GM23338 (cell line): ENCODE measurements around the gene GARS1. TPM values are rescaled to one million over a fixed set of nuclear protein-coding genes. Genes with fewer than 3 reads are reported as not detected.

Source experiments
- ATAC-seq: fragments of 200-7000 bp; cut with Tn5 transposase; 3 replicates; pipeline ENCODE4 v1.9.1; 2020
- DNase-seq: peaks from one replicate; pipeline ENCODE4 v3.0.0-alpha.2; 2015; ENCODE audit warnings: low spot score
- H2AFZ ChIP-seq: fragments of 200-600 bp; sonication (generic); 2 replicates; pipeline ENCODE4 v1.8.0; 2016; ENCODE audit warnings: antibody characterized with exemption, mild to moderate bottlenecking, moderate library complexity
- H3F3A ChIP-seq: fragments of 200-600 bp; sonication (generic); replicated peaks from 2 replicates; pipeline ENCODE4 v1.8.0; 2017; ENCODE audit warnings: antibody characterized with exemption, mixed run types, low read depth
- H3K27ac ChIP-seq: fragments of 200-600 bp; sonication (generic); 2 replicates; pipeline ENCODE4 v1.6.1; 2016; ENCODE audit warnings: low read depth
- H3K27me3 ChIP-seq: fragments of 200-600 bp; sonication (generic); 2 replicates; pipeline ENCODE4 v1.8.0; 2016; ENCODE audit warnings: mild to moderate bottlenecking, mixed run types, moderate library complexity; ENCODE audit not compliant: insufficient read depth
- H3K36me3 ChIP-seq: fragments of 200-600 bp; sonication (generic); 2 replicates; pipeline ENCODE4 v1.8.0; 2016; ENCODE audit warnings: mild to moderate bottlenecking; ENCODE audit not compliant: insufficient read depth
- H3K4me1 ChIP-seq: fragments of 200-600 bp; sonication (generic); 2 replicates; pipeline ENCODE4 v1.8.0; 2016; ENCODE audit warnings: mild to moderate bottlenecking, moderate library complexity; ENCODE audit not compliant: insufficient read depth
- H3K4me2 ChIP-seq: fragments of 200-600 bp; sonication (generic); 2 replicates; pipeline ENCODE4 v1.7.1; 2017; ENCODE audit warnings: mixed run types
- H3K4me3 ChIP-seq: fragments of 200-600 bp; sonication (generic); 2 replicates; pipeline ENCODE4 v1.6.1; 2016; ENCODE audit warnings: mixed run types
- H3K79me2 ChIP-seq: fragments of 200-600 bp; sonication (generic); replicated peaks from 2 replicates; pipeline ENCODE4 v1.8.0; 2017; ENCODE audit warnings: mild to moderate bottlenecking; ENCODE audit not compliant: insufficient read depth
- H3K9me2 ChIP-seq: fragments of 200-600 bp; sonication (generic); 2 replicates; pipeline ENCODE4 v1.8.0; 2017; ENCODE audit not compliant: insufficient read depth
- H4K20me1 ChIP-seq: fragments of 200-600 bp; sonication (generic); replicated peaks from 2 replicates; pipeline ENCODE4 v1.8.0; 2017; ENCODE audit warnings: mild to moderate bottlenecking; ENCODE audit not compliant: insufficient read depth
- H3K27ac Mint-ChIP-seq: 2 replicates; pipeline ENCODE4 v1.8.0; 2020; ENCODE audit warnings: inconsistent platforms, mild to moderate bottlenecking, moderate library complexity, mixed read lengths
- H3K27me3 Mint-ChIP-seq: 3 replicates; pipeline ENCODE4 v1.8.0; 2022; ENCODE audit warnings: low read depth, mild to moderate bottlenecking, moderate library complexity, mixed read lengths, inconsistent platforms; ENCODE audit not compliant: insufficient read depth, poor library complexity
- H3K36me3 Mint-ChIP-seq: 3 replicates; pipeline ENCODE4 v1.8.0; 2021; ENCODE audit warnings: low read depth, mild to moderate bottlenecking, inconsistent platforms, moderate library complexity, mixed read lengths
- H3K4me1 Mint-ChIP-seq: 3 replicates; pipeline ENCODE4 v1.8.0; 2020; ENCODE audit warnings: mild to moderate bottlenecking, inconsistent platforms, mixed read lengths
- H3K4me3 Mint-ChIP-seq: 3 replicates; pipeline ENCODE4 v1.8.0; 2021; ENCODE audit warnings: moderate library complexity, mild to moderate bottlenecking, inconsistent platforms, mixed read lengths
- H3K9me3 Mint-ChIP-seq: 3 replicates; pipeline ENCODE4 v1.8.0; 2020; ENCODE audit warnings: moderate library complexity, mild to moderate bottlenecking, inconsistent platforms, mixed read lengths
- CREB1 ChIP-seq: fragments of 250-450 bp; sonication (Bioruptor Pico); IDR thresholded peaks from 2 replicates; pipeline ENCODE4 v1.5.0; 2020; ENCODE audit warnings: low read depth, mild to moderate bottlenecking, moderate library complexity
- EZH2 ChIP-seq: fragments of 200-600 bp; sonication (generic); IDR thresholded peaks from one replicate; pipeline ENCODE4 v1.8.0; 2017; ENCODE audit warnings: antibody characterized with exemption, mild to moderate bottlenecking, low read depth; ENCODE audit not compliant: unreplicated experiment
- EZH2phosphoT487 ChIP-seq: fragments of 200-600 bp; sonication (generic); IDR thresholded peaks from one replicate; pipeline ENCODE4 v1.8.1; 2018; ENCODE audit warnings: antibody characterized with exemption; ENCODE audit not compliant: unreplicated experiment
- JUNB ChIP-seq: IDR thresholded peaks from one replicate; pipeline ENCODE4 v1.6.1; 2016; ENCODE audit warnings: antibody characterized with exemption; ENCODE audit not compliant: unreplicated experiment
- NANOG ChIP-seq: IDR thresholded peaks from 2 replicates; pipeline ENCODE4 v1.6.1; 2016; ENCODE audit warnings: antibody characterized with exemption, borderline replicate concordance
- POLR2AphosphoS5 ChIP-seq: IDR thresholded peaks from 2 replicates; pipeline ENCODE4 v1.6.1; 2016; ENCODE audit warnings: antibody characterized with exemption, low read depth
- STAT1 ChIP-seq: IDR thresholded peaks from one replicate; pipeline ENCODE4 v1.6.1; 2016; ENCODE audit warnings: antibody characterized with exemption; ENCODE audit not compliant: unreplicated experiment
- ZNF114 ChIP-seq: fragments of 250-450 bp; sonication (Bioruptor Pico); IDR thresholded peaks from 2 replicates; pipeline ENCODE4 v1.5.0; 2020; ENCODE audit warnings: mild to moderate bottlenecking, moderate library complexity
- ZNF331 ChIP-seq: fragments of 250-450 bp; sonication (Bioruptor Pico); IDR thresholded peaks from 2 replicates; pipeline ENCODE4 v1.5.0; 2020; ENCODE audit warnings: low read depth, mild to moderate bottlenecking, moderate library complexity
- polyA plus RNA-seq: library from polyadenylated mRNA; unstranded; fragments of >200 nt; fragmentation: Nextera tagmentation; extraction: Ambion mirVana; gene quantifications from 2 replicates; pipeline ENCODE4 v1.2.1, GENCODE V29; 2016
- total RNA-seq: library from RNA; depleted of rRNA; stranded (reverse); fragments of >200 nt; shearing (Covaris generic); gene quantifications from 2 replicates; pipeline ENCODE4 v1.2.3, GENCODE V29; 2014
- TF ChIP-seq, protein P1 (sequence below): IDR thresholded peaks from 2 replicates; pipeline ENCODE4 v1.6.1; 2016; ENCODE audit warnings: antibody characterized with exemption
- TF ChIP-seq, protein P2 (sequence below), 2 experiments: fragments of 200-600 bp in 1 of 2; sonication (generic) in 1 of 2; conservative IDR thresholded peaks; 2 replicates each; pipeline versions ENCODE4 v1.5.1 to v1.6.1; 2016 to 2017; ENCODE audit warnings: antibody characterized with exemption in 2 of 2, low read depth in 2 of 2, mild to moderate bottlenecking in 2 of 2, moderate library complexity in 1 of 2
- TF ChIP-seq, protein P3 (sequence below): fragments of 250-450 bp; sonication (Bioruptor Pico); IDR thresholded peaks from 2 replicates; pipeline ENCODE4 v1.5.0; 2020; ENCODE audit warnings: mild to moderate bottlenecking, moderate library complexity
- TF ChIP-seq, protein P4 (sequence below): IDR thresholded peaks from one replicate; pipeline ENCODE4 v1.6.1; 2018; ENCODE audit warnings: antibody characterized with exemption; ENCODE audit not compliant: unreplicated experiment

Gene GARS1
- total and polyA plus RNA-seq, 2 experiments from 2014 or later: 207 to 241 TPM

DNA sequence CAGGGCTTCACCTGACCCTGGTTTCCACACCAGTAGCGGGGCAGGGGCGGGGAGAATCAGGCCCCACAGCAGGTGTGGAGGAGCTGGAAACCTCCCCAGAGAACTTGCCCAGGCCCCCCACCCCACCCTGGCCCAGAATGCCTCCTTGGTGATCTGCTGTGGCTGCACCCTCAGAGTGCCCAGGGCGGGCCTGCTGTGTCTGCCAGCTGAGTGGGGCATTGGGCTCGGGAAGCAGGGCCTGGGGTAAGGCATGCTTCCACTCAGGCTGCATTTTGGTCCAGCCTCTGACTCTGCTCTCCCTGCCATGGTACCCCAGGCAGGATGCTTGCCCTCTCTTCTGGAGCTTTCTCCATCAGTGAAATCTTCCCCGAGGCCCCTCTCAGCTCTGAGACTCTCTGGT, 88.6 kb downstream of the GARS1 start:
- Histone ChIP-seq H3K4me3 (no peak overlapping the region), H3K36me3 (no peaks in the 10 kb centered on the region), H3K4me2 (no peak overlapping the region), H3K4me1 (peaks cover 15% of the 10 kb centered on the region; the same call in 1 of the 2 replicates), H3K9me2 (no peaks in the 10 kb centered on the region), H3F3A (no peaks in the 10 kb centered on the region), H4K20me1 (no peaks in the 10 kb centered on the region), H3K27me3 (peaks cover 56% of the 10 kb centered on the region), H2AFZ (no peak overlapping the region), H3K79me2 (no peaks in the 10 kb centered on the region), H3K27ac (no peak overlapping the region)
- Mint-ChIP-seq H3K27me3 (peaks cover 38% of the 10 kb centered on the region), H3K27ac (no peak overlapping the region), H3K36me3 (no peaks in the 10 kb centered on the region; the same call in 2 of the 3 replicates), H3K9me3 (no peaks in the 10 kb centered on the region), H3K4me1 (peaks cover 45% of the 10 kb centered on the region), H3K4me3 (no peak overlapping the region; the same call in 2 of the 3 replicates)
- no peak for ATAC-seq
- TF ChIP-seq, protein P1, sequence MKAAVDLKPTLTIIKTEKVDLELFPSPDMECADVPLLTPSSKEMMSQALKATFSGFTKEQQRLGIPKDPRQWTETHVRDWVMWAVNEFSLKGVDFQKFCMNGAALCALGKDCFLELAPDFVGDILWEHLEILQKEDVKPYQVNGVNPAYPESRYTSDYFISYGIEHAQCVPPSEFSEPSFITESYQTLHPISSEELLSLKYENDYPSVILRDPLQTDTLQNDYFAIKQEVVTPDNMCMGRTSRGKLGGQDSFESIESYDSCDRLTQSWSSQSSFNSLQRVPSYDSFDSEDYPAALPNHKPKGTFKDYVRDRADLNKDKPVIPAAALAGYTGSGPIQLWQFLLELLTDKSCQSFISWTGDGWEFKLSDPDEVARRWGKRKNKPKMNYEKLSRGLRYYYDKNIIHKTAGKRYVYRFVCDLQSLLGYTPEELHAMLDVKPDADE: no peak
- TF ChIP-seq EZH2 (no peak), POLR2AphosphoS5 (no peak), STAT1 (no peak), JUNB (no peak), CREB1 (CRISPR knock-in tag) (no peak), EZH2phosphoT487 (no peak), NANOG (no peak), ZNF114 (CRISPR knock-in tag) (no peak), ZNF331 (CRISPR knock-in tag) (no peak)
- TF ChIP-seq, protein P2, sequence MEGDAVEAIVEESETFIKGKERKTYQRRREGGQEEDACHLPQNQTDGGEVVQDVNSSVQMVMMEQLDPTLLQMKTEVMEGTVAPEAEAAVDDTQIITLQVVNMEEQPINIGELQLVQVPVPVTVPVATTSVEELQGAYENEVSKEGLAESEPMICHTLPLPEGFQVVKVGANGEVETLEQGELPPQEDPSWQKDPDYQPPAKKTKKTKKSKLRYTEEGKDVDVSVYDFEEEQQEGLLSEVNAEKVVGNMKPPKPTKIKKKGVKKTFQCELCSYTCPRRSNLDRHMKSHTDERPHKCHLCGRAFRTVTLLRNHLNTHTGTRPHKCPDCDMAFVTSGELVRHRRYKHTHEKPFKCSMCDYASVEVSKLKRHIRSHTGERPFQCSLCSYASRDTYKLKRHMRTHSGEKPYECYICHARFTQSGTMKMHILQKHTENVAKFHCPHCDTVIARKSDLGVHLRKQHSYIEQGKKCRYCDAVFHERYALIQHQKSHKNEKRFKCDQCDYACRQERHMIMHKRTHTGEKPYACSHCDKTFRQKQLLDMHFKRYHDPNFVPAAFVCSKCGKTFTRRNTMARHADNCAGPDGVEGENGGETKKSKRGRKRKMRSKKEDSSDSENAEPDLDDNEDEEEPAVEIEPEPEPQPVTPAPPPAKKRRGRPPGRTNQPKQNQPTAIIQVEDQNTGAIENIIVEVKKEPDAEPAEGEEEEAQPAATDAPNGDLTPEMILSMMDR (conservative IDR thresholded peaks at IDR 0.05; ENCODE audit: low read depth in 2 of 2): no peak
- TF ChIP-seq, protein P3, sequence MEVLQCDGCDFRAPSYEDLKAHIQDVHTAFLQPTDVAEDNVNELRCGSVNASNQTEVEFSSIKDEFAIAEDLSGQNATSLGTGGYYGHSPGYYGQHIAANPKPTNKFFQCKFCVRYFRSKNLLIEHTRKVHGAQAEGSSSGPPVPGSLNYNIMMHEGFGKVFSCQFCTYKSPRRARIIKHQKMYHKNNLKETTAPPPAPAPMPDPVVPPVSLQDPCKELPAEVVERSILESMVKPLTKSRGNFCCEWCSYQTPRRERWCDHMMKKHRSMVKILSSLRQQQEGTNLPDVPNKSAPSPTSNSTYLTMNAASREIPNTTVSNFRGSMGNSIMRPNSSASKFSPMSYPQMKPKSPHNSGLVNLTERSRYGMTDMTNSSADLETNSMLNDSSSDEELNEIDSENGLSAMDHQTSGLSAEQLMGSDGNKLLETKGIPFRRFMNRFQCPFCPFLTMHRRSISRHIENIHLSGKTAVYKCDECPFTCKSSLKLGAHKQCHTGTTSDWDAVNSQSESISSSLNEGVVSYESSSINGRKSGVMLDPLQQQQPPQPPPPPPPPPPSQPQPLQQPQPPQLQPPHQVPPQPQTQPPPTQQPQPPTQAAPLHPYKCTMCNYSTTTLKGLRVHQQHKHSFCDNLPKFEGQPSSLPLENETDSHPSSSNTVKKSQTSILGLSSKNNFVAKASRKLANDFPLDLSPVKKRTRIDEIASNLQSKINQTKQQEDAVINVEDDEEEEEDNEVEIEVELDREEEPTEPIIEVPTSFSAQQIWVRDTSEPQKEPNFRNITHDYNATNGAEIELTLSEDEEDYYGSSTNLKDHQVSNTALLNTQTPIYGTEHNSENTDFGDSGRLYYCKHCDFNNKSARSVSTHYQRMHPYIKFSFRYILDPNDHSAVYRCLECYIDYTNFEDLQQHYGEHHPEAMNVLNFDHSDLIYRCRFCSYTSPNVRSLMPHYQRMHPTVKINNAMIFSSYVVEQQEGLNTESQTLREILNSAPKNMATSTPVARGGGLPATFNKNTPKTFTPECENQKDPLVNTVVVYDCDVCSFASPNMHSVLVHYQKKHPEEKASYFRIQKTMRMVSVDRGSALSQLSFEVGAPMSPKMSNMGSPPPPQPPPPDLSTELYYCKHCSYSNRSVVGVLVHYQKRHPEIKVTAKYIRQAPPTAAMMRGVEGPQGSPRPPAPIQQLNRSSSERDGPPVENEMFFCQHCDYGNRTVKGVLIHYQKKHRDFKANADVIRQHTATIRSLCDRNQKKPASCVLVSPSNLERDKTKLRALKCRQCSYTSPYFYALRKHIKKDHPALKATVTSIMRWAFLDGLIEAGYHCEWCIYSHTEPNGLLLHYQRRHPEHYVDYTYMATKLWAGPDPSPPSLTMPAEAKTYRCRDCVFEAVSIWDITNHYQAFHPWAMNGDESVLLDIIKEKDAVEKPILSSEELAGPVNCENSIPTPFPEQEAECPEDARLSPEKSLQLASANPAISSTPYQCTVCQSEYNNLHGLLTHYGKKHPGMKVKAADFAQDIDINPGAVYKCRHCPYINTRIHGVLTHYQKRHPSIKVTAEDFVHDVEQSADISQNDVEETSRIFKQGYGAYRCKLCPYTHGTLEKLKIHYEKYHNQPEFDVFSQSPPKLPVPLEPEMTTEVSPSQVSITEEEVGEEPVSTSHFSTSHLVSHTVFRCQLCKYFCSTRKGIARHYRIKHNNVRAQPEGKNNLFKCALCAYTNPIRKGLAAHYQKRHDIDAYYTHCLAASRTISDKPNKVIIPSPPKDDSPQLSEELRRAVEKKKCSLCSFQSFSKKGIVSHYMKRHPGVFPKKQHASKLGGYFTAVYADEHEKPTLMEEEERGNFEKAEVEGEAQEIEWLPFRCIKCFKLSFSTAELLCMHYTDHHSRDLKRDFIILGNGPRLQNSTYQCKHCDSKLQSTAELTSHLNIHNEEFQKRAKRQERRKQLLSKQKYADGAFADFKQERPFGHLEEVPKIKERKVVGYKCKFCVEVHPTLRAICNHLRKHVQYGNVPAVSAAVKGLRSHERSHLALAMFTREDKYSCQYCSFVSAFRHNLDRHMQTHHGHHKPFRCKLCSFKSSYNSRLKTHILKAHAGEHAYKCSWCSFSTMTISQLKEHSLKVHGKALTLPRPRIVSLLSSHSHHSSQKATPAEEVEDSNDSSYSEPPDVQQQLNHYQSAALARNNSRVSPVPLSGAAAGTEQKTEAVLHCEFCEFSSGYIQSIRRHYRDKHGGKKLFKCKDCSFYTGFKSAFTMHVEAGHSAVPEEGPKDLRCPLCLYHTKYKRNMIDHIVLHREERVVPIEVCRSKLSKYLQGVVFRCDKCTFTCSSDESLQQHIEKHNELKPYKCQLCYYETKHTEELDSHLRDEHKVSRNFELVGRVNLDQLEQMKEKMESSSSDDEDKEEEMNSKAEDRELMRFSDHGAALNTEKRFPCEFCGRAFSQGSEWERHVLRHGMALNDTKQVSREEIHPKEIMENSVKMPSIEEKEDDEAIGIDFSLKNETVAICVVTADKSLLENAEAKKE: no peak
- TF ChIP-seq, protein P4, sequence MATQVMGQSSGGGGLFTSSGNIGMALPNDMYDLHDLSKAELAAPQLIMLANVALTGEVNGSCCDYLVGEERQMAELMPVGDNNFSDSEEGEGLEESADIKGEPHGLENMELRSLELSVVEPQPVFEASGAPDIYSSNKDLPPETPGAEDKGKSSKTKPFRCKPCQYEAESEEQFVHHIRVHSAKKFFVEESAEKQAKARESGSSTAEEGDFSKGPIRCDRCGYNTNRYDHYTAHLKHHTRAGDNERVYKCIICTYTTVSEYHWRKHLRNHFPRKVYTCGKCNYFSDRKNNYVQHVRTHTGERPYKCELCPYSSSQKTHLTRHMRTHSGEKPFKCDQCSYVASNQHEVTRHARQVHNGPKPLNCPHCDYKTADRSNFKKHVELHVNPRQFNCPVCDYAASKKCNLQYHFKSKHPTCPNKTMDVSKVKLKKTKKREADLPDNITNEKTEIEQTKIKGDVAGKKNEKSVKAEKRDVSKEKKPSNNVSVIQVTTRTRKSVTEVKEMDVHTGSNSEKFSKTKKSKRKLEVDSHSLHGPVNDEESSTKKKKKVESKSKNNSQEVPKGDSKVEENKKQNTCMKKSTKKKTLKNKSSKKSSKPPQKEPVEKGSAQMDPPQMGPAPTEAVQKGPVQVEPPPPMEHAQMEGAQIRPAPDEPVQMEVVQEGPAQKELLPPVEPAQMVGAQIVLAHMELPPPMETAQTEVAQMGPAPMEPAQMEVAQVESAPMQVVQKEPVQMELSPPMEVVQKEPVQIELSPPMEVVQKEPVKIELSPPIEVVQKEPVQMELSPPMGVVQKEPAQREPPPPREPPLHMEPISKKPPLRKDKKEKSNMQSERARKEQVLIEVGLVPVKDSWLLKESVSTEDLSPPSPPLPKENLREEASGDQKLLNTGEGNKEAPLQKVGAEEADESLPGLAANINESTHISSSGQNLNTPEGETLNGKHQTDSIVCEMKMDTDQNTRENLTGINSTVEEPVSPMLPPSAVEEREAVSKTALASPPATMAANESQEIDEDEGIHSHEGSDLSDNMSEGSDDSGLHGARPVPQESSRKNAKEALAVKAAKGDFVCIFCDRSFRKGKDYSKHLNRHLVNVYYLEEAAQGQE: no peak
- no peak for DNase-seq
